GM19238 (cell line): ENCODE results near the gene SRGAP3.

Experiments used
- DNase-seq: peaks from one replicate; pipeline ENCODE4 v3.0.0; 2011; ENCODE audit warnings: low spot score; ENCODE audit not compliant: insufficient read length

The SRGAP3 gene

DNA sequence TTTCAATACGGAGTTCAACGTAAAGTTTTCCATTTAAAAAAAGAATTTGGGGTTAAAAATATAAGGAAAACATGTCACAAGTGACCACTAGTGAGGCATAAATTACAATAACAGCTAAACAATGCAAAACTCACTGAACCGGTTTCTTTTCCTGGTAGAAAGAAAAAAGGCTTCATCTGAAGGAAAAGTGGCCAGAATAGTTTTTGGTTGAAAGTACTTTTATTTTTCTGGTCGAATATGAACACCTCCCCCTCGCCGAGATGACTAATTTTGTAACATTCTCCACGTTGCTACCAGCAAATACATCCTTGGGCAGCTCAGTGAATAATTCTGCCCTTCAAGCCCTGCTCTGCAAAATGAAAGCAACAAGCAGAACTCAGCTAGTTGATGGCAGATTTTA is 3.9 kb upstream of the SRGAP3 start:
- no peak for DNase-seq

DNA sequence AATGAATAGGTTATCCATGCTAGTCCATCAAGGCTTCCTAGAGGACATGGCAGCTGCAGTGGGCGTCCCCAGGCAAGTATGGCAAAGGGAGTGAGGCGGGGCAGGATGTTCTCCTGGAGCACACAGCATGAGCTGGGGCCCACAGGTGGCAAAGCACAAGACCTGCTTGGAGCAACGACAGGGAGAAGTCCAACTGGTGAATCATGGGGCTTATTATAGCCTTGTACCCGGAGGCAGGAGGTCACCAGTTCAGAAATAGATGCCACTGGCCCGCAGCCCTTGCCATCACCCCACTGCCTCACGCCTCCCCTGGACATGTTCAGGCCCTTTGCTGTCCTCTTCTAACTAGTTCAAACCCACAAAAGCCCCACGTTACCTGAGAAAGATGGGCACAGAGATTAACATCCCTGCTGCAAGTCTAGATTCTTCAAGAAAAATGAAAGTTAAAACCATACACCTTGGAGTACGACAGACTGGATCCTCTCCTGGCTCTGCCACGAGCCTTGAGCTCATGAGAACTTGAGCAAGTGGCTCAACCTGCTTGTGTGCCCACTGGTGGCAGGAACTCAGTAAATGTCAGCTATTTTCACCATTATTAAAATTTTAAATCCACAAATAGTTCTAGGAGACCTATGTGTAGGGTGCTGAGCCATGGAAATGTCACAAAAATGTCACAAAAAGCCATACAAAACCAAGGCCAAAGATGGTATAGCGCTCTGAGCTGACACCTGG is 1.8 kb upstream of the SRGAP3 start:
- DNase-seq = no peak

DNA sequence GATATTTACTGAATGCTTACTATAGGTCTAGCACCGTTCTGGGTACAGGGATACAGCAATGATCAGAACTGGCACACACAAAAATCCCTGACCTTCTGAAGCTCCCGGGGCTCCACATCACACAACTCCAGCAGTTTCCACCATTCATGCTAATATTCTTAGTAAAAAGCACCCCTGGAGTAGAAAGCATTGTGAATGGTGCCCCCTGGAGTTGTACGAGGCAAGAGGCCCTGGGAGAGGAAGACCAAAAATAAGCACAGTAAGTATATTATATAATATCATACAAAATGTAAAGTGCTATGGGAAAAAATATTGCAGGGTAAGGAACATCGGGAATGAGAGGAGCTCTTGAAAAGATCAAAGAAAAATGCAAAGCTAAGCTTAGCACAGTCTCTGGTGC is 790 bp upstream of the SRGAP3 start:
- no peak for DNase-seq

DNA sequence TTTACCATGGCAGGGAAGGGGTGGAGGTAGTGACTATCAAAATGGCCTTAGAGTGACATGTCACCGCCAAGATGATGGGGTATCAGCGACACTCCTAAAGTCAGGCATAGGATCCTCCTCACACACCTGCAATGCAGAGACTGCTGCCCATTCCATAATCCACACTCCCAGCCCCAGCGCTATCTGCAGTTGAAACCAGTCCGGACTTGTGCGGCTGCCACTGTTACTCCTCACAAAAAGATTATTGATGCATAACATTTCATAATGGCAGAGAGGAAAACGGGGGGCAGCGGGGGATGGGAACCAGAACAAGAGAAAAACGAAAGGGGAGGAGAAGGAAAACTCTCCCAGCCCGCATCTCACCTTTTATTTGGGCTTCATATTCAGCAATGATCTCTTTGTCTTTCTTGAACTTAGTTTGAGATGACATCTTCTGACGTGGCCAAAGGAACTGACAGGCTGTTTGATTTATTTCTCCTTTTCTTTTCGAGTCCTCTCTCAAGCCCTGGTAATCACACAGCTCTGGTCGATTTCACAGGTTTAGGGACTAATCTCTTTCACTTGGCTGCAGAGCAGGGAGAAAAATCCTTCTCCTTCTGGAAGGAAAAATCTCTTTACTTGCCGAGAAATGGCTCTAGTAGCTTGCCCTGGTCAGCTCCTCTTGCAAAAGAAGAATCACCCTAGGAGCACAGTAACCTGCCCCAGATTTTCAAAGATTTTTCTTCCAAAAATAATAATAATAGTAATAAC is 749 bp downstream of the SRGAP3 start:
- DNase-seq = no peak

DNA sequence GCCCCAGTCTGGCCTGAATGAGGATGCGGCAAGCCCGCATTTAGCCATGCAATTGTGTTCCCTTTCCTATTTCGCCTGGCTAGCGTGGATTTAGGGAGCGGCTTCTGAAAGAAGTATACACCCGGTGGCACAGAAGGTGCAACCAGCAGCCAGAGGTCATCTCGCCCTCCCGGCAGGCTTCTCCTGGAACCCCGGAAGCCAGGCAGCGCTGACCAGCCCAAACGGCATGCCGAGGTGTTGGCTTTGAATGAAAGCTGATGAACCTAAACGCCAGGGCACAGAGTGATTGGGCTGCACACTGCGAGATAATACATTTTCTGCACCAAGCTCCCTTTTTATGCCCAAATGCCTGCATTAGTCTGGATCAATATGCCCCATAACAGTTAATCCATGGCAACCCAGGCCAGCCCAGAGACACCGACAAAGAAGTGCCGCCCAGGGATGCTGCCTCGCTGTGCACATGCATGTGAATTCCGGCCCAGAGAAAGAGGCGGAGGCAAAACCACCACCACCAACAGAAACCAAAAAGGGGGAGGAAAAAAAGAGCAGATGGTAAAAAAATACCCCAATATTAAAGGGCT is 1.4 kb downstream of the SRGAP3 start:
- no peak for DNase-seq

DNA sequence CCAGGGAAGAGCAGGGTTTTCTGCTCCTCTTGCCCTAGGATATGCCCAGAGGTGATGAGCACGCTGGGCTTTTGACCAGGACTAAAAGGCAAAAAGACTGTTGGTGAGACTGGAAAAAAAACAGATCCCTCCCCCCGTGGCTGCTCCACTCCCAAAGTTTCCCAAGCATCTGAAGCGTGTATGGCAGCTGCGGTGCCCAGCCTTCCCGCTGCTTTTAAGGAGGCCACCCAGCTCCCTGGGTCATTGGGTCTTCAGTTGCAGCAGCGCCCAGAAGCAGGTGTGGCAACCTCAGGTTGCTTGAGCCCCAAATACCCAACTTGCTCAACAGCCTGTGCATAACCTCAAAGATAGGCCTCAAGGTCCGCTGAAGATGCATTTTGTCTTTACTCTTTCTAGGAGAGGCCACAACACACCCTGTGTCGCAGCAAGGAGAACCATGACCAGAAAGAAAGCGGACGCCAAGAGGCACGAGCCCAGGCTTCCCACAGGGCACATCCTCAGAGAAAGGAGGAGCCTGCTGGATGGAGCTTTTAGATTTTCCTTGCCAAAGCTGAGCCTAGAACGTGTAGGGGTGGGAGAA is 2.0 kb downstream of the SRGAP3 start:
- no peak for DNase-seq

- DNase-seq = no peak
These were observed 3.3 kb downstream of the SRGAP3 start for GRCh38 chr3:9246189-9246588.

- DNase-seq = no peak
These were observed 4.8 kb downstream of the SRGAP3 start for GRCh38 chr3:9244495-9245183.

- no peak for DNase-seq
These were observed 7.5 kb downstream of the SRGAP3 start for GRCh38 chr3:9241956-9242355.

- no peak for DNase-seq
These were observed 9.8 kb downstream of the SRGAP3 start for GRCh38 chr3:9239680-9240079.

DNA sequence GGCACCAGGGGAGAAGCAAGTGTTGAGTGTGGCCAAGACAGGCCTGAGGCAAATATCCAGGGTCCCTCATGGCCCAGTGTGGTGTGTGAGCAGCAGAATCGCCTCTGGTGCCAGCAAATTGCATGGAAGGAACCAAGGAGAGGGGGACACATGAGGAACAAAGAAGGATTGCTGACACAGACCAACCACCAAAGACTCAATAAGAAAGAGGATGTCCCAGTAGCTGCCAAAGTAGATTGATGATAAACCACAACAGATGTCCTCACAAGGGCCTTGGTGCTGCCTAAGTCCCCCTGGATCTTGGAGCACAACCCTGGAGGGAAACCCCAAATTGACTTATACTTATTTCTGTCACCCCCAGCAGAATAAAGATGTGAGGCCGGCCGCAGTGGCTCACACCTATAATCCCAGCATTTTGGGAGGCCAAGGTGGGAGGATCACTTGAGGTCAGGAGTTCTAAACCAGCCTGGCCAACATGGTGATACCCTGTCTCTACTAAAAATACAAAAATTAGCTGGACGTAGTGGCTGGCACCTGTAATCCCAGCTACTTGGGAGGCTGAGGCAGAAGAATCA is 10.6 kb downstream of the SRGAP3 start:
- no peak for DNase-seq

DNA sequence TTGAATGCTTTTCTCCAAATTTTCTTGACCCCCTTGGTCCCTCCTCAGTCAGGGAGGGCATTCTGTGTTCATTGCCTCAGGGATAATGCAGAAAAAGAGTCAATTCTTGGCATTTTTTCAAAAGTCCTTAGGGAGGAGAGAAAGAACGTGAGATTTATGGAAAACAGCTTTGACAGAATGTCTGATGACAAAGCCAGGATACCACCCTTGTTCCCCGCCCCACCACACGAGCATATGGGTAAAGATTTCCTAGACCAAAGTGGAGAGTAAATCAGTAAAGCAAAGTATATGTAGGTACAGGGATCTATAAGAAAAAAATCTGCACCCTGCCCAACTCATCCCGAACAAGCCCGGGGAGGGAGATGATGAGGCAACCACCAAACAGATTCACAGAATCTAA is 11.2 kb downstream of the SRGAP3 start:
- no peak for DNase-seq

DNA sequence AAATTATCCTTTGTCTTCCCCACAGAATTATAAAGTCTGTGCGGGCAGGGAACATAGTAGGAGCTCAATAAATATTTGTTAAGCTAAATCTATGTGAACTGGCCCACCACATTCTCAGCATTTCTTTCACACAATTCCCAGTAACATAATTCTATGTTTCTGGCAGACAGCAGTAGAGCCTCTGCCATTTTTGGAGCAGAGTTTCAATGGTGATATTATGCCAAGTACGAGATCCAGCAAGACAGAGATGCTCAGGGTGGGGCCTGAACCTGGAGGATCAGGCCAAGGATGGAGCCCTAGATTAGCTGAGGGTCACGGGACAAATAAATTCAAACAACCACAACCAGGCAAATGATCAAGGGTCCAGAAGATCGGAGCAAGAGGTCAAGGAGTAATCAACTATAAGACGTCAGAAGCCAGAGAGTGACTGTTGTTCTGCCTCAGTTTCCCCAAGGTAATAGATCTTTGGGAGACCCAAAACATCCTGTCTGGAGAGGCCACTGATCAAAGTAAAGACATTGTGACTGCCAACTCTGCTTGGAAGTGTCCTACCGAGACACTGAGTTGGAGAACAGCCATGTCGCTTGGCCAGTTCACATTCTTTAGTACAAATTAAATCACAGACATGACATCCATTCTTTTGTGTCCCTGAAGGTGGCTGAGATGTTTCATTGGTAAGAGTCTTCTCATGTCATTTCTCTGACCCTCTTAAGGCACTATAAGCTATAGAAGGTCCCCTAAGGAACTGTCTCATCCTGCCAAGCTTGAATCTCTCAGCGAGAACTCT is 15.4 kb downstream of the SRGAP3 start:
- DNase-seq = no peak

- DNase-seq = no peak
These were observed 16.3 kb downstream of the SRGAP3 start for GRCh38 chr3:9233101-9233500.

DNA sequence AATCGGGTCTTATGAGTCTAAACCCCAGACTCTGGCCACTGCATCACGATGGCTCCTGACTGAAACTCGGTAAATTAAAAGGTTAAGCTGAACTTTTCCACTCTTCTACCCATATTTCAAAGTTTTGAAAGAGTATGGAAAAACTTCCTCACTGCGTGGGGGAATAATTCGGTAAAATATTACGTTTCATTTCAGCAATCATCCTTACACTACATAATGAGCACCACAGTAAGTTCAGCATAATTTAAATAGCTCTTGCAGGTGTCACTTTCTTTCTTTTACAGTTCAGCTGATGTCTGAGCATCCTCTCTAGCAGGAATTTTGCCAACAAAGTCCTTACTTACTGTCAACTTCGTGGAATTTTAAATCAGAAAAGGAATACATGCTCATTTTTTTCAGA is 17.5 kb downstream of the SRGAP3 start:
- DNase-seq = no peak

- no peak for DNase-seq
These were observed 18.0 kb downstream of the SRGAP3 start for GRCh38 chr3:9231471-9231870.

- DNase-seq = no peak
These were observed 18.4 kb downstream of the SRGAP3 start for GRCh38 chr3:9231006-9231405.

DNA sequence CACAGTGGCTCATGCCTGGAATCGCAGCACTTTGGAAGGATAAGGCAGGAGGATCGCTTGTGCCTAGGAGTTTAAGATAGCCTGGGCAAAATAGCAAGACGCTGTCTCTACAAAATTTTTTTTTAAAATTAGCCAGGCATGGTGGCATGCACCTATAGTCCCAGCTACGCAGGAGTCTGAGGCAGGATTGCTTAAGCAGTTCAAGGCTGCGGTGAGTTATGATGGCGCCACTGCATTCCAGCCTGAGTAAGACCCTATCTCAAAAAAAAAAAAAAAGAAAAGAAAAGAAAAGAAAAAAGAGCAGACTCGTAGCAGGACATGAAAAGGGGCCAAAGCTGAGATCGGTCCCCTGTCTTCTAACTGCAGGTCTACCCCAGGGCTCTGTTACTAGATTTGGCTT is 18.9 kb downstream of the SRGAP3 start:
- no peak for DNase-seq

DNA sequence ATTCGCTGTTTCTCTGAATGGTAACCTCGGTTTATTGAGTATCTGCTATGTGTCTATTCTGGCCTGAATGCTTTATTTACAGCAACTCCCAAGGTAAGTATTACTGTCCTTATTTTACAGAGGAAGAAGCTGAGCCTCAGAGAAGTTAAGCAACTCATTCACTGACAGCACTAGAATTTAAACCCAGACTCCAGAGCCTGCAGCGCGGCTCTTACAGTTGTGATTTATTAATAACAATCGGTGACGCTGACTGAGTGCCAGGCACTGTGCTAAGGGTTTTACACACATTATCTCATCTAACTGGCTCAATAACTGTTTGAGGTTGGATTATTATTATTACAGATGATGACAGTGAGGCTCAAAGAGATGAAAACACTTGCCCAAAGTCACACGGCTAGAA is 19.6 kb downstream of the SRGAP3 start:
- no peak for DNase-seq

GRCh38 chr3:9229325-9229724 is 20.1 kb downstream of the SRGAP3 start:
- DNase-seq = no peak

- no peak for DNase-seq
These were observed 23.1 kb downstream of the SRGAP3 start for GRCh38 chr3:9226326-9226725.
